ENCODE measurements around the gene DRD2.

Gene DRD2

GRCh38 chr11:113444502-113445123 lies 30.6 kb downstream of the DRD2 start:
- TF ChIP-seq CTCF (IDR thresholded peaks at IDR 0.05; ENCODE audit: low read depth, low read length, missing control alignments), result no peak
- H3K4me3 ChIP-seq (replicated peaks; ENCODE audit: low read depth, low read length), result no peak overlapping the region
- no peak for DNase-seq (ENCODE audit: extremely low read depth, low read depth)

GRCh38 chr11:113440816-113441215 lies 34.4 kb downstream of the DRD2 start:
- no peak overlapping the region for H3K4me3 ChIP-seq (replicated peaks; ENCODE audit: low read depth, low read length)
- no peak for DNase-seq (ENCODE audit: extremely low read depth, low read depth)
- no peak for TF ChIP-seq CTCF (IDR thresholded peaks at IDR 0.05; ENCODE audit: low read depth, low read length, missing control alignments)

- DNase-seq (ENCODE audit: extremely low read depth, low read depth), result no peak
- no peak overlapping the region for H3K4me3 ChIP-seq (replicated peaks; ENCODE audit: low read depth, low read length)
- no peak for TF ChIP-seq CTCF (IDR thresholded peaks at IDR 0.05; ENCODE audit: low read depth, low read length, missing control alignments)
Measured at GRCh38 chr11:113436672-113437252, 38.4 kb downstream of the DRD2 start.

GRCh38 chr11:113435190-113435968 lies 39.8 kb downstream of the DRD2 start:
- DNase-seq (ENCODE audit: extremely low read depth, low read depth), result no peak
- H3K4me3 ChIP-seq (replicated peaks; ENCODE audit: low read depth, low read length), result no peak overlapping the region
- TF ChIP-seq CTCF (IDR thresholded peaks at IDR 0.05; ENCODE audit: low read depth, low read length, missing control alignments), result no peak

GRCh38 chr11:113431746-113432145 lies 43.5 kb downstream of the DRD2 start:
- TF ChIP-seq CTCF (IDR thresholded peaks at IDR 0.05; ENCODE audit: low read depth, low read length, missing control alignments), result no peak
- no peak for DNase-seq (ENCODE audit: extremely low read depth, low read depth)
- no peak overlapping the region for H3K4me3 ChIP-seq (replicated peaks; ENCODE audit: low read depth, low read length)

GRCh38 chr11:113426686-113427085 lies 48.5 kb downstream of the DRD2 start:
- TF ChIP-seq CTCF (IDR thresholded peaks at IDR 0.05; ENCODE audit: low read depth, low read length, missing control alignments), result no peak
- no peak overlapping the region for H3K4me3 ChIP-seq (replicated peaks; ENCODE audit: low read depth, low read length)
- DNase-seq (ENCODE audit: extremely low read depth, low read depth), result no peak

Data from HFF-Myc (cell line).